A549 (cell line): ENCODE results near the gene MMUT. TPM values are rescaled to one million over a fixed set of nuclear protein-coding genes. Genes with fewer than 3 reads are reported as not detected.
A peak's percentile ranks its signal among the peaks of the same experiment; 100 is the strongest.

Experiments
- ATAC-seq, 2 experiments: fragments of 200-7000 bp in 1 of 2; fragments of >200 bp in 1 of 2; cut with Nextera tagmentation in 1 of 2; cut with Tn5 transposase in 1 of 2; 3 replicates each; pipeline versions ENCODE4 v1.8.0 to v1.9.1; 2018 to 2020; ENCODE audit warnings: mild to moderate bottlenecking in 1 of 2, moderate library complexity in 1 of 2
- CTCF ChIA-PET: fragments of 300-600 bp; sonication (Branson Sonifier 250); formaldehyde crosslinking; extraction: SDS; loops from one replicate; lab custom pipeline; 2021; ENCODE audit warnings: antibody characterized with exemption, inconsistent platforms; lab: Yijun Ruan, JAX
- POLR2A ChIA-PET: fragments of 350-600 bp; formaldehyde crosslinking; extraction: SDS; loops from one replicate; lab custom pipeline; 2021; ENCODE audit warnings: antibody characterized with exemption, inconsistent platforms; lab: Yijun Ruan, JAX
- DNase-seq, 2 experiments: peaks; one replicate each; pipeline versions ENCODE4 v3.0.0 to v3.0.0-alpha.2; 2011 to 2016; ENCODE audit warnings: low read depth in 1 of 2, low spot score in 1 of 2
- FAIRE-seq: peaks from 2 replicates; lab custom pipeline; 2011; peaks lifted over from hg19 to GRCh38; lab: Jason Lieb, UNC
- H3K27ac ChIP-seq, 2 experiments: fragments of >200 bp; sonication (Bioruptor Twin); formaldehyde crosslinking; 3 replicates each; pipeline ENCODE4 v1.5.1; 2016 to 2017
- H3K4me1 ChIP-seq: fragments of >200 bp; sonication (Bioruptor Twin); formaldehyde crosslinking; 3 replicates; pipeline ENCODE4 v1.6.1; 2016
- H3K4me2 ChIP-seq: fragments of >200 bp; sonication (Bioruptor Twin); formaldehyde crosslinking; 3 replicates; pipeline ENCODE4 v1.6.1; 2016
- H3K4me3 ChIP-seq: fragments of >200 bp; sonication (Bioruptor Twin); formaldehyde crosslinking; 3 replicates; pipeline ENCODE4 v1.5.1; 2016
- H3K9me3 ChIP-seq: fragments of >200 bp; sonication (Bioruptor Twin); formaldehyde crosslinking; 3 replicates; pipeline ENCODE4 v1.6.1; 2016
- CBX2 ChIP-seq: fragments of 200-600 bp; sonication (generic); IDR thresholded peaks from 2 replicates; pipeline ENCODE4 v1.6.1; 2016; ENCODE audit warnings: low read depth, mild to moderate bottlenecking, borderline replicate concordance
- CBX8 ChIP-seq: fragments of 200-600 bp; sonication (generic); IDR thresholded peaks from 2 replicates; pipeline ENCODE4 v1.6.1; 2016
- CTCF ChIP-seq: fragments of >200 bp; sonication (Bioruptor Twin); formaldehyde crosslinking; IDR thresholded peaks from 3 replicates; pipeline ENCODE4 v1.5.1; 2016
- EHMT2 ChIP-seq: fragments of 200-600 bp; sonication (generic); IDR thresholded peaks from 2 replicates; pipeline ENCODE4 v1.6.1; 2016; ENCODE audit warnings: antibody characterized with exemption, low read depth, mild to moderate bottlenecking, moderate library complexity
- ELK1 ChIP-seq: fragments of 150-350 bp; IDR thresholded peaks from 2 replicates; pipeline ENCODE4 v1.6.1; 2014; ENCODE audit warnings: low read depth, mild to moderate bottlenecking, low read length
- ESRRA ChIP-seq: fragments of 150-350 bp; IDR thresholded peaks from 2 replicates; pipeline ENCODE4 v1.6.1; 2014; ENCODE audit warnings: mild to moderate bottlenecking, low read length, borderline replicate concordance
- FOSL2 ChIP-seq, 2 experiments: fragments of 450-650 bp in 1 of 2; fragments of >200 bp in 1 of 2; sonication (Bioruptor Twin) in 1 of 2; formaldehyde crosslinking; IDR thresholded peaks; 2 replicates each; pipeline versions ENCODE4 v1.5.0 to v1.6.1; 2016 to 2020; ENCODE audit warnings: mild to moderate bottlenecking in 1 of 2, moderate library complexity in 1 of 2
- FOXS1 ChIP-seq: fragments of 250-450 bp; sonication (Bioruptor Pico); IDR thresholded peaks from 2 replicates; pipeline ENCODE4 v1.5.0; 2020; ENCODE audit warnings: mild to moderate bottlenecking, moderate library complexity
- HES2 ChIP-seq: fragments of >200 bp; sonication (Bioruptor Twin); formaldehyde crosslinking; IDR thresholded peaks from 2 replicates; pipeline ENCODE4 v1.6.1; 2016
- KDM1A ChIP-seq: fragments of 200-600 bp; sonication (generic); IDR thresholded peaks from 2 replicates; pipeline ENCODE4 v1.6.1; 2016; ENCODE audit warnings: low read depth, mild to moderate bottlenecking
- KDM5A ChIP-seq: fragments of 200-600 bp; sonication (generic); IDR thresholded peaks from 2 replicates; pipeline ENCODE4 v1.6.1; 2016; ENCODE audit warnings: antibody characterized with exemption, mild to moderate bottlenecking
- NPAS2 ChIP-seq: fragments of 250-450 bp; sonication (Bioruptor Pico); IDR thresholded peaks from 2 replicates; pipeline ENCODE4 v1.8.0; 2022; ENCODE audit warnings: mild to moderate bottlenecking, moderate library complexity, borderline replicate concordance
- RAD21 ChIP-seq, 2 experiments: fragments of >200 bp in 1 of 2; sonication (Bioruptor Twin) in 1 of 2; formaldehyde crosslinking in 1 of 2; IDR thresholded peaks in 1 of 2; conservative IDR thresholded peaks in 1 of 2; 2 replicates in 1 of 2; 3 replicates in 1 of 2; pipeline ENCODE4 v1.6.1; 2012 to 2018; ENCODE audit warnings: inconsistent platforms in 1 of 2
- RARB ChIP-seq: fragments of 250-450 bp; sonication (Bioruptor Pico); IDR thresholded peaks from 2 replicates; pipeline ENCODE4 v1.8.0; 2021; ENCODE audit warnings: mild to moderate bottlenecking, moderate library complexity
- REST ChIP-seq: fragments of 200-600 bp; sonication (generic); IDR thresholded peaks from 2 replicates; pipeline ENCODE4 v1.6.1; 2016; ENCODE audit warnings: antibody characterized with exemption, mild to moderate bottlenecking, moderate library complexity
- RNF2 ChIP-seq: fragments of 200-600 bp; sonication (generic); IDR thresholded peaks from 2 replicates; pipeline ENCODE4 v1.6.1; 2016; ENCODE audit warnings: low read depth, mild to moderate bottlenecking, antibody characterized with exemption, moderate library complexity, borderline replicate concordance
- SMC3 ChIP-seq: fragments of >200 bp; sonication (Bioruptor Twin); formaldehyde crosslinking; IDR thresholded peaks from 3 replicates; pipeline ENCODE4 v1.6.1; 2018; ENCODE audit warnings: inconsistent platforms
- TP53 ChIP-seq: fragments of 250-450 bp; sonication (Bioruptor Pico); IDR thresholded peaks from 2 replicates; pipeline ENCODE4 v1.5.0; 2021; ENCODE audit warnings: mild to moderate bottlenecking, moderate library complexity
- USF2 ChIP-seq: fragments of 450-650 bp; IDR thresholded peaks from 2 replicates; pipeline ENCODE4 v1.6.1; 2014; ENCODE audit warnings: antibody characterized with exemption
- WGBS: methylation state at CpG from one replicate; pipeline ENCODE4 v1.1.6; 2017; ENCODE audit errors: missing lambda C conversion rate; 5-methylcytosine and 5-hydroxymethylcytosine counted together
- polyA plus RNA-seq, 4 experiments: library from polyadenylated mRNA; depleted of rRNA in 3 of 4; stranded (reverse); fragments of >200 nt; fragmentation: RNase III in 1 of 4; extraction: RNeasy Plus Mini Kit Qiagen cat#74134 plus additional on column Dnase treatment in 1 of 4; gene quantifications; 2 replicates in 3 of 4; 3 replicates in 1 of 4; pipeline ENCODE4 v1.2.3, GENCODE V29; 2011 to 2017

Gene MMUT
- polyA plus RNA-seq, 2 of the 4 experiments (the other 2 are of a cell fraction): 6.6 to 14.3 TPM

- POLR2A ChIA-PET: no interaction called here
- no peak overlapping the region for H3K4me2 ChIP-seq
- H3K4me3 ChIP-seq: no peak overlapping the region
- FAIRE-seq: no peak
- H3K4me1 ChIP-seq: no peaks in the 10 kb centered on the region
- TF ChIP-seq KDM1A (no peak), SMC3 (peak; percentile 47; the same call in 2 of the 3 replicates), FOXS1 (CRISPR knock-in tag) (no peak), TP53 (no peak), ESRRA (no peak), CBX8 (no peak), EHMT2 (no peak), ELK1 (no peak), CBX2 (no peak), NPAS2 (CRISPR knock-in tag) (no peak), RARB (CRISPR knock-in tag) (no peak), KDM5A (no peak), RAD21 (conservative IDR thresholded peaks at IDR 0.05 in 1 of 2, IDR thresholded peaks at IDR 0.05 in 1 of 2) (peak in 1 of 2 experiments; percentile 28; a peak in 1 of 5 replicates), FOSL2 (IDR thresholded peaks at IDR 0.05) (no peak), FOSL2 (CRISPR knock-in tag; IDR thresholded peaks at IDR 0.05) (no peak), USF2 (no peak), RNF2 (no peak), CTCF (peak; percentile 47), REST (no peak)
- TF ChIP-seq, all 56 proteins: peak for 3
- no peaks in the 10 kb centered on the region for H3K9me3 ChIP-seq
- ATAC-seq (no peak), DNase-seq (peak in 1 of 2 experiments; percentile 7)
- CTCF ChIA-PET: interaction anchor here (1.1 to 1.5 kb wide), 4 partner anchors 13 to 154 kb away, joined by 3 to 6 read pairs (median 4); no protein-coding TSS in a partner anchor
- 6% methylated on average over 2 of the region's 2 CpGs for WGBS
- H3K27ac ChIP-seq: no peak overlapping the region
Observed at GRCh38 chr6:49453221-49453620, 9.8 kb downstream of the MMUT start.

- no peak for TF ChIP-seq HES2
- H3K4me3 ChIP-seq: no peak overlapping the region
- no peak overlapping the region for H3K27ac ChIP-seq
- FAIRE-seq: no peak
- no peak overlapping the region for H3K4me2 ChIP-seq
- CTCF ChIA-PET: interaction anchor here (1.4 kb wide), 1 partner anchor 8 kb away, joined by 4 read pairs; no protein-coding TSS in a partner anchor
- POLR2A ChIA-PET: no interaction called here
- no peaks in the 10 kb centered on the region for H3K4me1 ChIP-seq
- WGBS: 59% methylated on average over 1 of the region's 1 CpG
- no peak for DNase-seq
- no peak for ATAC-seq
- no peaks in the 10 kb centered on the region for H3K9me3 ChIP-seq
Observed at GRCh38 chr6:49430866-49431265, 32.2 kb downstream of the MMUT start.
